SIG-M5 treated with dmso at 0.1 percent for 504 hours (cell line): ENCODE measurements around the gene ADCY2.

Experiments used
- DNase-seq: peaks from one replicate; lab custom pipeline; 2025; ENCODE audit not compliant: unreplicated experiment; lab: John Stamatoyannopoulos, UW

Gene ADCY2

GRCh38 chr5:7586480-7586879, 190.5 kb downstream of the ADCY2 start:
- DNase-seq: no peak

DNA sequence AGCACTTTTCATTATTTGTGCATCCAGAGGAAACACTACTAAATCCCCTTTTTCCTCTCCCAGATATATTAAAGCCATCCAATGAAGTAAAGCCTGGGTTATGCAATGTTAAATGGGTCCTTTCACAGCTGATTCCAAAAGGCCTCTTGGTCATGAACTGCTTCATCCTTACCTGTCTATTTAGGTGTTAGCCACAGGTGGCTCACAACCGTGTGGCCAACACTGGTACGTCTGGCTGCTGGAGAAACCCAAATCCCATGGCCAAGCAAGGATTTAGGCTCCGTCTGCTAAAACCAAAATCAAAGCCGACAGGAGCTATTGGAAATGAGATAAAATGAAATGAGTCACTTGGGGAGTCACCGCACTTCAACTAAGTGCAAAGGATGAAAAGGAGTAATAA, 193.9 kb downstream of the ADCY2 start:
- DNase-seq: no peak

GRCh38 chr5:7592910-7593309, 197.0 kb downstream of the ADCY2 start:
- no peak for DNase-seq

GRCh38 chr5:7597059-7597642, 201.2 kb downstream of the ADCY2 start:
- no peak for DNase-seq

GRCh38 chr5:7606840-7607465, 211.0 kb downstream of the ADCY2 start:
- no peak for DNase-seq

DNA sequence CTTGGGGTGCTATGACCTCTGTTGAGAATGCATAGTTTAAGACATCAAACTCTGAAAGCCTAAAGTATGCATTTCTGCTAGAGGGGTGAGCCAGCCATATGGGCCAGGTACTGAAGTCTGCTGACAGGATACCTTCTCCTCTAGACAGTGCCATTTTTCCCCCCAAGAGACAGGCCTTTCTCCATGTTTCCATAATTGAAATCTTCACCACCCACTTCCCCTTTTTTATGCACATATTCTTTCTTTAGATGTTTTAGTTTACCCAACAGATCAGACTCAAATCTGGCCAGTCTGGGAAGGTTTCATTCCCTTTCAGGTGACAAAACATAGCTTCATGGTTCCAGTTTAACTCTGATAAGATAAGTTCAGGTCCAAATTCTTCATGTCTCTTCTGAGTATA, 212.8 kb downstream of the ADCY2 start:
- no peak for DNase-seq

DNA sequence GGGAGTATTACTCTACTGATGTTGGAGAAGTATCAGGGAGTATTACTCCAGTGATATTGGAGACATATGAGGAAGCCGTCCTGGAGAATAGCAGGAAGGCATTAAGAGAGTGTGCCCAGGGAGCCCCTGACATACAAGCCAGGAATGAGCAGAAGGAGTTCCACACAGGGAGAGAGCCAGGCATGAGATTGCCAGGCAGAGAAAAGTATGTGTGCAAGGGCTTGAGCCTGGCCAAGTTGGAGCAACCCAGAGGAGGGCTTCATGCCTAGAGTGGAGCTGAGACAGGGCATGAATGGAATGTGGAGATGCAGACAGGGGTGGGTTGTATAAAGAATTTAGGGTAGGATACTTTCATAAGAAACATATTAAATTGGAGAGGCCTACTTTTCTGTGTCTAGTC, 213.8 kb downstream of the ADCY2 start:
- DNase-seq: no peak

GRCh38 chr5:7610531-7611177, 214.7 kb downstream of the ADCY2 start:
- no peak for DNase-seq

DNA sequence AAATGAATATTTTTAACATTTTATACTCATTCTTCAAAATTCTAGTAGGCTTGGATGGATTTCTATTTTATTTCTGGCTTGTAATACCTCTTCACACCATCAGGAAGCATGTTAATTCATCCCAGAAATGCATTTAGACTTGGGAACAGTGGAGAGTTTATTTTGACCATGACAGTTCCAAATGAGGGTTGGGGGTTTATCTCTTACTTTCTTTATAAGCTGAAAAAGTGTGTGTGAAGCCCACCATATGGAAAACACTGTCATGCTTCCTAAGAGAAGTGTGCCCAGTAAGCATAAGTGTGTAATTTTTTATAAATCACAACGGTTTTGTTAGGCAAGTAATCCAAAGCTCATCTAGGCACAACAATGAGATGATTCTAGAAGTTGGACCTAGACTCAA, 215.6 kb downstream of the ADCY2 start:
- no peak for DNase-seq

- no peak for DNase-seq
Measured at GRCh38 chr5:7615566-7616061, 219.7 kb downstream of the ADCY2 start.

DNA sequence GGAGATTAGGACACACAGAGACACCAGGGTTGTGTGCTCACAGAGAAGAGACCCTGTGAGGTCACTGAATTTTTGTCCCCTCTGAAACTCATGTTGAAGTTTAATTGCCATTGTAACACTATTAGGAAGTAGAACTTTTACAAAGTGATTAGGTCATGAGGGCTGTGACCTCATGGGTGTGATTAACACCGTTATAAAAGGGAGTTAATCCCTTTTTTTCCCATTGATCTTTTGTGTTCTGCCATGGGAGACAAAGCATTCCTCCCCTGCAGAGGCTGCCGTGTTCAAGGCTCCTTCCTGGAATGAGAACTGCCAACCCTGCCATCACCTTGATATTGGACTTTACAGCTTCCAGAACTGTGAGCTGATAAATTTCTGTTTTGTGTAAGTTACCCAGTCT, 221.0 kb downstream of the ADCY2 start:
- no peak for DNase-seq

GRCh38 chr5:7622498-7622897, 226.6 kb downstream of the ADCY2 start:
- no peak for DNase-seq

- DNase-seq: no peak
Measured at GRCh38 chr5:7625740-7626139, 229.8 kb downstream of the ADCY2 start.

DNA sequence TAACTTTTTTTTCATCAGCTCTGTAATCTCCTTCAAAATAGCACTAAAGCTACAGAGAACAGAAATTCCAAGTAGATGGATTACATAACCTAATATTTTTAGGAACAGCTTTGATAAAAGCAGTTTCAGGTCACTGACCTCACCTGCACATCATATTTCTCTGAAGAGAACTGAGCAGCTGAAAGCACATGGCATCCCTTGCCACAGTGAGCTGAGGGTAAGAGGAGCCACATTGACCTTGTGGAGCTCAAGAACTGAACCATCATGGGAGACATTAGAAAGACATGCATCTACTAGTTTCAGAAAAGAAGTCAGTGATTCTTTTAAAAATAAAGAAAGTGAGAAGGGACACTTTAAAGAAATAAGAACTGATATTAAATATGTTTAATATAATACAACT, 232.3 kb downstream of the ADCY2 start:
- DNase-seq: no peak

DNA sequence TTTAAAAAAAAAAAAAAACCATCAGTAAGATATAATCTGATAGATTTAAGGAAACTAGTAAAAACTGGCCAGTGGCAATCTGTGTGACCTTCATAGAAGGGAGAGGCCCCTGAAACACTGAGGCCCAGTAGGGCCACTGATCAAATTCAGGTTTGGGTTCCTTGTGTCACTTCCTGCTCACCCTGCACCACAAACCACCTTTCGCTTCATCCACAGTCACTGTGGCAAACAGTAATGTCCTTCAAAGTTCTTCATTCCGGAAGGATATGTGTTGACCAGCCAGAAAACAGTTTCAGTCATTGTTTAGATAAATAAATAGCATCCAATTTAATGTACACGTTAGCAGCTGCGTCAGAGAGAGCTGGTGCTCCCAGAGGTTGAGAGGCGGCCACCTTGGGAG, 232.9 kb downstream of the ADCY2 start:
- no peak for DNase-seq

- DNase-seq: no peak
Measured at GRCh38 chr5:7629561-7629960, 233.6 kb downstream of the ADCY2 start.

- no peak for DNase-seq
Measured at GRCh38 chr5:7634837-7635236, 238.9 kb downstream of the ADCY2 start.

DNA sequence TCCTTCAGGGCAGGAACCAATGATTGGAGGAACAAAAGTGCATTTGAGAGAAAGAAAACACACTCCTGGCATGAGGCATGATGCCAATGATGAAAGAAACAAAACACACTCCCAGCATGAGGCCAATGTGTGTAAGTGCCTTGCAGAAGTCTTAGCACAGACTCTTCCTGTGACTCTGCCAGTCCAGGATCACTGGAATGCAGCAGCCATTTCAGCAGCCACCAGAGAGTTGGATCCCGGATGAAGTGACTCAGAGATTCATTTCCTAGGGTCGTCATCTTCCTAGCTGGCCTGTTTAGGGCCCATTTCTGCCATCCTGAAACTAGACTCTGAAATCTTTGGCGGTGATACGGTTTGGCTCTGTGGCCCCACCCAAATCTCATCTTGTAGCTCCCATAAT, 242.5 kb downstream of the ADCY2 start:
- DNase-seq: no peak

DNA sequence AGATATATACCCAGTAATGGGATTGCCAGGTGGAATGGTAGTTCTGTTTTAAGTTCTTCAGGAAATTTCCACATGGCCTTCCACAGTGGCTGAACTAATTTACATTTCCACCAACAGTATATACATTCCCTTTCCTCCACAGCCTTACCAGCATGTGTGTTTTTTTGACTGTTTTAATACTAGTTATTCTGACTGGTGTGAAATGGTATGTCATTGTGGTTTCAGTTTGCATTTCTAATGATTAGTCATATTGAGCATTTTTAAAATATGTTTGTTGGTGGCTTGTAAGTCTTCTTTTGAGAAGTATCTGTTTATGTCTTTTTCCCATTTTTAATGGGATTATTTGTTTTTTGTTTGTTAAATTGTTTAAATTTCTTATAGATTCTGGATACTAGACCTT, 246.1 kb downstream of the ADCY2 start:
- DNase-seq: no peak

GRCh38 chr5:7644723-7645122, 248.8 kb downstream of the ADCY2 start:
- DNase-seq: no peak

DNA sequence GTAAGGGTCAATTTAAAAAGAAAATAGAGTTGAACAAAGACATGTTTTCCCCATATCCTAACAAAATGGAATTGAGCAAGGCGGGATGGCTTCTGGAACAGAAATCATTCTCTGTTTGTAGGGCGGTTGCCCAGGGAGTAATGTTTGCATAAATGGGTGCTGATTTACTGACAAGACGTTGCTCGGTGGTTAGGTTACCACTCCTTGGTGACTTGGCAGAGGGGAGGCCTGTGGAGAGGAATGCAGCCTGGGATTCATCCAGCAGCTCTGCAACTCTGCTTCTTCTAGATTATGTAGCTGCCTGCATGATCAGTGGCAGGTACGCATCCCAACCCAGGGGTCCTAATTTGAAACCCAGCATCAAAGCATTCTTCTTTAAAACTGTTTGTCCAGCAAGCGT, 254.8 kb downstream of the ADCY2 start:
- DNase-seq: no peak

GRCh38 chr5:7653046-7653445, 257.1 kb downstream of the ADCY2 start:
- DNase-seq: no peak

DNA sequence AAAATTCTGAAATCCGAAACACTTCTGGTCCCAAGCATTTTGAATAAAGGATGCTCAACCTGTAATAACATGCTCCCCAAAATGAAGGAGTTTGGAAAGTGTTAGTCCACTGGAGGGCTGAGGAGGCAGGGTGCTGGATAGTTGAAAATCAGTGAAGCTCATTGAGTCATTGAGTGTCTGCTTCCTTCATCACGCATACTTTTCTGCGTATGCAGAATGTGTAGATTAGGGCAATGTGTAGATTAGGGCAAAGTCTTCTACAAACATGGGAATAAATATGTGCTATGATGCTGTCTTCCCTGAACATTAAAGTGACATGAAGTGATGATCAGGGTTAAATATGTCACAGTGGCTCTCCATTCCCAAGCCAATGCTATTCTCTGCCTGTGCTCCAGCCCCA, 261.2 kb downstream of the ADCY2 start:
- DNase-seq: no peak
